ENCODE measurements around the gene ZBTB38.

- TF ChIP-seq CTCF (IDR thresholded peaks at IDR 0.05 in 4 of 5, conservative IDR thresholded peaks at IDR 0.05 in 1 of 5) = no peak
- no peak for TF ChIP-seq POLR2A (IDR thresholded peaks at IDR 0.05)
These were observed 39.8 kb upstream of the ZBTB38 start for GRCh38 chr3:141328286-141329166.
